ENCODE measurements around the gene CFAP91. TPM values are rescaled to one million over a fixed set of nuclear protein-coding genes. Genes with fewer than 3 reads are reported as not detected.

The CFAP91 gene
- total and polyA plus RNA-seq, 12 donors, result 0.19 to 1.6 (median 0.49) TPM

- ATAC-seq, result peak in 7 of 8 donors; percentile 5 to 47 (median 32)
- intact Hi-C loops (cut with DNase I), result no loop called here
- no peak for TF ChIP-seq CTCF (IDR thresholded peaks at IDR 0.05)
- Histone ChIP-seq H3K4me1 (peaks cover 4 to 66% (median 35%) of the 10 kb centered on the region in 9 donors), H3K36me3 (peaks cover 0 to 41% (median 5%) of the 10 kb centered on the region in 9 donors), H3K27me3 (no peaks in the 10 kb centered on the region), H3K9me3 (no peaks in the 10 kb centered on the region), H3K27ac (peak overlapping the region; percentile 88 to 98 (median 94)), H3K4me3 (peak overlapping the region; percentile 42 to 72 (median 58))
- WGBS, 2 donors, result 58 to 70% methylated on average over 2 of the region's 2 CpGs
- no peak for DNase-seq
These were observed 43.8 kb upstream of the CFAP91 start for GRCh38 chr3:119658994-119659393.

- WGBS, 2 donors, result 37 to 72% methylated on average over 9 of the region's 9 CpGs
- Histone ChIP-seq H3K27ac (peak overlapping the region; percentile 88 to 98 (median 94)), H3K4me3 (peak overlapping the region; percentile 42 to 72 (median 58)), H3K36me3 (peaks cover 0 to 34% (median 5%) of the 10 kb centered on the region in 9 donors), H3K4me1 (peaks cover 4 to 67% (median 31%) of the 10 kb centered on the region in 9 donors), H3K27me3 (no peaks in the 10 kb centered on the region), H3K9me3 (no peaks in the 10 kb centered on the region)
- no peak for TF ChIP-seq CTCF (IDR thresholded peaks at IDR 0.05)
- intact Hi-C loops (cut with DNase I), result no loop called here
- peak in 6 of 8 donors; percentile 5 to 35 (median 8) for ATAC-seq
- DNase-seq, result no peak
These were observed 43.1 kb upstream of the CFAP91 start for GRCh38 chr3:119659606-119660291.

GRCh38 chr3:119660474-119661440, 42.1 kb upstream of the CFAP91 start, which contains the start of gene POPDC2:
Gene POPDC2, minus strand, starts transcription at chr3:119660589. Its CDS starts 166 bp downstream, at chr3:119660423.
- ATAC-seq, result peak; percentile 72 to 88 (median 82)
- Histone ChIP-seq H3K27me3 (no peaks in the 10 kb centered on the region), H3K27ac (peak within 1 kb of the TSS; percentile 88 to 98 (median 94)), H3K36me3 (peaks cover 0 to 30% (median 5%) of the 10 kb centered on the region in 9 donors), H3K9me3 (no peaks in the 10 kb centered on the region), H3K4me3 (peak within 1 kb of the TSS; percentile 42 to 72 (median 58)), H3K4me1 (peaks cover 4 to 74% (median 32%) of the 10 kb centered on the region in 9 donors)
- intact Hi-C loops (cut with DNase I), result no loop called here
- WGBS, 2 donors, result 16 to 35% methylated on average over 9 of the region's 9 CpGs
- DNase-seq, result peak in 1 of 2 donors; percentile 79
- TF ChIP-seq CTCF (IDR thresholded peaks at IDR 0.05), result no peak

Measured in heart right ventricle (tissue), 16 donors.